GM21717 (cell line): ENCODE results near the gene ADAMTS14.

Experiments
- ATAC-seq: cut with Tn5 transposase; IDR thresholded peaks from one replicate; pipeline ENCODE4 v1.9.1; 2021; ENCODE audit warnings: mild to moderate bottlenecking, moderate library complexity; ENCODE audit not compliant: unreplicated experiment

The ADAMTS14 gene

DNA sequence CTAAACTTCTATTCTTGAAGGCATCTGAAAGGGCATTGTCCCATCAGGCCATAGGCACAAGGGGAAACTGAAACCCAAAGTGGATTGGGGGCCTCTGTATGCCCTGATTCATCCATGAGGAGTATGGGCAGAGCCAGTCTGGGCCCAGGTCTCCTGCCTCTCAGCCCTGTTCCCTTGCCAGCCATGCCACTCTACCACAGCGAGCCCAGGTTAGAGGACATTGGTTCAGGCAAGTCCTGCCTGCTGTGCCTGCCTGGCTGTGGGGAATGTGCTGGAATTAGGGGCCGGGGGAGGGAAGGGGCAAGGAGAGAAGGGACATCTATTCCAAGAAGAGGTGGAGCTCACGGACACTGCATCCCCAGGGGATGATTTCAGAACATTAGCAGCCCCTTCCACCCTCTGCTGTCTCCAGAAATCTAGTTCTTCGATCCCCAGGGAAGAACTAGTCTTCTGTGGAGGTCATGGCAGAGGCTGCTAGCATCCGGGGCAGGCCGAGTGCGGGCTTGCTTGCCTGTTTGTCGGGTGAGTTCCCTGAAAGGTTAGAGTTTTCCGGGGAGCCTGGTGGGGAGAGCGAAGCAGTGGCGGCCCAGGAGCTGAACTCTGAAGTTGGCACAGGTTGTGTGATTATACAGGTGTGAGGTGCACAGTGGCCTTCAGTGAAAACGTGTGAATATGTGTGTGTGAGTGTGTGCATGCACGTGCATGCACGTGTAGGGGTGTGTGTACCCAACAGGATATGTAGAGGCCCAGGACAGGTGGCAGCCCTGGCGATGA lies 75.1 kb downstream of the ADAMTS14 start:
- no peak for ATAC-seq

- no peak for ATAC-seq
Observed at GRCh38 chr10:70748305-70748704, 76.0 kb downstream of the ADAMTS14 start.

- ATAC-seq = no peak
Observed at GRCh38 chr10:70748801-70749573, 76.7 kb downstream of the ADAMTS14 start.

- no peak for ATAC-seq
Observed at GRCh38 chr10:70749756-70750155, 77.5 kb downstream of the ADAMTS14 start.

- no peak for ATAC-seq
Observed at GRCh38 chr10:70750156-70750703, 77.9 kb downstream of the ADAMTS14 start.

DNA sequence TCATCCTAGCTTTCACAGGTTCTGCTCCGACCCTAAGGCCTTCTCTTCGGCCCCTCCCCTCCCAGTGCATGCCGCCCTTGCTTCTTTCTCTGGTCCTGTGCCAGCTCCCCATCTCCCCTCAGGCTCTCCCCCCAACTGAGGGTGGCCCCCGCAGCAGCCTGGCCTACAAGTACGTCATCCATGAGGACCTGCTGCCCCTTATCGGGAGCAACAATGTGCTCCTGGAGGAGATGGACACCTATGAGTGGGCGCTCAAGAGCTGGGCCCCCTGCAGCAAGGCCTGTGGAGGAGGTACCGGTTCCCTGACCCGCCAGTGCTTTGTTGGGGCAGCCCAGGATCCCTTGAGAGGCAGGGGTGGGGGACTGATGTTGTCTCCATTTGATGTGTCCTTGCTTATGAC lies 79.0 kb downstream of the ADAMTS14 start:
- ATAC-seq = no peak

DNA sequence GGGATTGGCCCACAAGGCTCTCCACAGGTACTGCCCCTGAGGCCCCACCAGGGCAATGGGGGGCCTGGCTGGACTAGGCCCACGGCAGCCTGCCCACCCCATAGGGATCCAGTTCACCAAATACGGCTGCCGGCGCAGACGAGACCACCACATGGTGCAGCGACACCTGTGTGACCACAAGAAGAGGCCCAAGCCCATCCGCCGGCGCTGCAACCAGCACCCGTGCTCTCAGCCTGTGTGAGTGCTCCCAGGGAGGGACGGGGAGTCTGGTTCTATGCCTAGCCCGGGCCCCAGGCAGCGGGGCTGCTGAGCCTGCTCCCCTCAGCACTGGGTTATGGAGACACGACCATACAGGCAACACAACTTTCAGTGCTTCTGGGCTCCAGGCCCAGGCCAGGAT lies 79.7 kb downstream of the ADAMTS14 start:
- no peak for ATAC-seq

DNA sequence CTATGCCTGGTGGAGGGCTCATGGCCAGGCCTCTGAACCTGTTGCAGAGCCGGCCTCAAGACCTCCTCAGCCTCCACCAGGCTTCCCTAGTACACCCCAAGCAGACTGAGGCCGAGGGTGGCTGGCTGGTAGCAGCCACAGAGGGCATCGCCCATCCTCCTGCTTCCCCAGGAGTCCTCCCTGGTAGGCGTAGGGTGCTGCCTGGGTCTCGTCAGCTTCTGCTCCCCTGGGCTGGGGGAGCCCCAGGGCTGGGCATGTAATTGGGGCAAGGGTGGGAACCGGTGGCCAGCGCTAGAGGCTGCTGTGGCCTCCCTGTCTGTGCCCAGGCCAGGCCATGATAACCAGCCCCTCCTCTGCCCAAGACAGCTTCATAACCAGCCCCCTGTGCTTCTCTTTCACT lies 80.3 kb downstream of the ADAMTS14 start:
- no peak for ATAC-seq

GRCh38 chr10:70753026-70753663 lies 80.8 kb downstream of the ADAMTS14 start:
- ATAC-seq = no peak

GRCh38 chr10:70753841-70754621 lies 81.7 kb downstream of the ADAMTS14 start:
- no peak for ATAC-seq

DNA sequence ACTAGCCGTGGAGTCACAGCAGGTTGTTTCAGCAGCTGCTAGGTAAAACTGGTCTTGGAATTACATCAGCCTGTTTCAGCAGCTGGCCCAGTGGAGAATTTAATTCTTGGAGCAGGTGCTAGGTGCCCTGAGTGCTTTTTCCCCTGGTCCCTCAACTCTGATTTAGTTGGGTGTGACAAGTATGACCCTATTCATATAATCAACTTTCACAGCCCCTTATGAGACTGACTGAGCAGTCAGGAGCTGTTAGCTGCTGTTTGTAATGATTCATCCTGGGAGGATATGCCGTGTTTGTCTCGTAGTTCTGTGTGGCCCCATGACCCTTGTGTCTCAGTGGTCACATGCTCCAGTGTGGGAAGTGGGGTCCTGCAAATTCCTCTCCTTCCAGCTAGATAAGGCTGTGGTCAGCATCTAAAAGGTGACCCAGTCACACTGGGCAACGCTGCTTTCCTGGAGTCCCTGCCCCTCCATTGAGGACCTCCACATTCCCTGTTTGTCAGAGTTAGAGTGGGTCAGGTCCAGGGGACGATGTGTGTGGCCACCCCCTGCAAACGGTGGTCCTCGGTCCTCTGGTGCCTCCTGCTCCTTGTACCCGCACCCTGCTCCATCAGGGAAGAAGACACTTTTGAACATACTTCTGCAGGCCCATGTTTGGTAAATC lies 84.5 kb downstream of the ADAMTS14 start:
- ATAC-seq = no peak

DNA sequence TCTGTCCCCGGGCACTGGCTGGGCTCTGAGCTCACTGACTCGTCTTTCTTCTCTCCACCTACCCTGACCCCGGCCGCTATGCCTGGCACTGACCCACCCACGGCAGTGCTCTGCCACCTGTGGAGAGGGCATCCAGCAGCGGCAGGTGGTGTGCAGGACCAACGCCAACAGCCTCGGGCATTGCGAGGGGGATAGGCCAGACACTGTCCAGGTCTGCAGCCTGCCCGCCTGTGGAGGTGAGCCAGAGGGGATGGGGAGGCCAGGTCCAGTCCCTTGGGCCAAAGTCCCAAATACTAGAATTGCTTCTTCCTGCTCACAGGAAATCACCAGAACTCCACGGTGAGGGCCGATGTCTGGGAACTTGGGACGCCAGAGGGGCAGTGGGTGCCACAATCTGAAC lies 85.5 kb downstream of the ADAMTS14 start:
- no peak for ATAC-seq

DNA sequence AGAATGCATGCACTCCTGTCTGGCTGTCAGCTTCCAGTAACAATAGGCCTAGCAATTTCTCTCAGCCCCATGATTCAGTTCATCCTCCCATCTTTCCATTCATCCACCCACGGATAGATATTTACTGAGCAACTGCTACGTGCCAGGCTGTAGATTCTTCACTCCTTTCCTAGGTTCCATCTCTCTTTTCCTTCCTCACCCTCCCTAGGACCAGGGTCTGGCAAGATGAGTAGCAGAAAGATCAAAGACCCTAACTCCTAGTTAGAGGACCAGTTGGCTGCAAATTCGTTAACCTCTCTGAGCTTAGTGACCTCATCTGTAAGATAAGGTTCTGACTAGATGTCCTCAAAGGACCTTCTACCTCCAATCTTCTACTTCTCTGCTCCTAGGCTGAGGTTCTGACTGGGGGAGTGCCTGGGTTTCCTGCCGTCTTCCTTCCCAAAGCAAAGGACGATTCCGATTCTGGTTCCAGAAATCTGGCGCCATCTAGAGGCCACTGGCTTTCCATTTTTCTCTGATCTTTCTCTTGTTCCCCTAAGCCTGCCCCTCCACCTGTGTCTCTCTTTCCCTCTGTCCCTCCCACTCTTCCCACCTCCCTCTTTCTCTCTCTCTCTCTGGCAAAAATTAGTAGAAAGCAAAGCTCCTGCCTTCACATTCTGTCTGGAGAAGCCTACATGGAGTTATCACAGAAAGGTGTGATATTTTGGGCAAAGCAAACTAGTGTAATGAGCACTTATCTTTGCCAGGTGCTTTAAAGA lies 86.6 kb downstream of the ADAMTS14 start:
- ATAC-seq = no peak

GRCh38 chr10:70759781-70760180 lies 87.5 kb downstream of the ADAMTS14 start:
- ATAC-seq = no peak

GRCh38 chr10:70760271-70760787 lies 88.0 kb downstream of the ADAMTS14 start:
- ATAC-seq = no peak

DNA sequence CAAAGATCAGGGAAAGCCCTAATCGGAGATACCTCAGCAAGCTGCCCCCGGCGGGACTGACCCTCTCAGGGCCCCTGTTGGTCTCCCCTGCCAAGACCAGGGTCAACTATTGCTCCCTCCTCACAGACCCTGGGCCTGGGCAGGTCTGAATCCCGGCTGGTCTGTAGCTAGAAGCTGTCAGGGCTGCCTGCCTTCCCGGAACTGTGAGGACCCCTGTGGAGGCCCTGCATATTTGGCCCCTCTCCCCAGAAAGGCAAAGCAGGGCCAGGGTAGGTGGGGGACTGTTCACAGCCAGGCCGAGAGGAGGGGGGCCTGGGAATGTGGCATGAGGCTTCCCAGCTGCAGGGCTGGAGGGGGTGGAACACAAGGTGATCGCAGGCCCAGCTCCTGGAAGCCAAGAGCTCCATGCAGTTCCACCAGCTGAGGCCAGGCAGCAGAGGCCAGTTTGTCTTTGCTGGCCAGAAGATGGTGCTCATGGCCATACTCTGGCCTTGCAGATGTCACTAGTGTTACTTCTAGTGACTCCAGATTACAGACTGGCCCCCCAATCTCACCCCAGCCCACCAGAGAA lies 88.8 kb downstream of the ADAMTS14 start:
- ATAC-seq = no peak

- ATAC-seq = no peak
Observed at GRCh38 chr10:70761727-70762350, 89.5 kb downstream of the ADAMTS14 start.

DNA sequence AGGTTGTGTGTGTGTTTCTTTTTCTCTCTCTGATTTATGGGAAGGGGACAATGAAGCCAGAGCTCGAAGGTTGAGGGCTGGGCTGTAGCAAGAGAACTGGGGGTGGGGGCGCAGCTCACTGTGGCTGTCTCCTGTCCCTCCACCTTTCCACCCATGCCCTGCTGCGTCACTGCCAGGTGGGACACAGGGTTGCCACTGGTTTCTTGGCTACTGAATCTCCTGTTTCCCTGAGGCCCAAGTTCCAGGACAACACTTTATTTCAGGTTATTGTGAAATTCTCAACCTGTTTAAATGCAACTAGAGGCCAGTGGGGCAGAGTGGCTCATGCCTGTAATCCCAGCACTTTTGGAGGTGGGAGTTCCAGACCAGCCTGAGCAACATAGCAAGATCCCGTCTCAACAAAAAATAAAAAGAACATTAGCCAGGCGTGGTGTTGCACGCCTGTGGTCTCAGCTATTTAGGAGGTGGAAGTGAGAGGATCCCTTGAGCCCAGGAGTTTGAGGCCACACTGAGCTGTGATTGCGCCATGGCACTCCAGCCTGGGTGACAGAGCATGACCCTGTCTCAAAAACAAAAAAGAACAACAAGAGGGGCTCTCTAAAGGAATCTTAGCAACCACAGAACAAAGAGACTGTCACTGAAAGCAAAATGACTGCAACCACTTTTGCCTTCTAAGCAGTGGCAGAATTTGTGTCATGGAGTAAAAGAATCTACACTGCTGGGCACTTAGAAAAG lies 90.3 kb downstream of the ADAMTS14 start:
- no peak for ATAC-seq
